GM12873 (cell line): ENCODE measurements around the gene TMEM151B.

Experiments
- TF ChIP-seq, protein P1 (sequence below): IDR thresholded peaks from 2 replicates; pipeline ENCODE4 v1.5.1; 2012; ENCODE audit warnings: low read depth, mild to moderate bottlenecking, moderate library complexity, low read length, control low read depth; ENCODE audit not compliant: insufficient read depth; ENCODE audit errors: missing control alignments

TMEM151B gene

DNA sequence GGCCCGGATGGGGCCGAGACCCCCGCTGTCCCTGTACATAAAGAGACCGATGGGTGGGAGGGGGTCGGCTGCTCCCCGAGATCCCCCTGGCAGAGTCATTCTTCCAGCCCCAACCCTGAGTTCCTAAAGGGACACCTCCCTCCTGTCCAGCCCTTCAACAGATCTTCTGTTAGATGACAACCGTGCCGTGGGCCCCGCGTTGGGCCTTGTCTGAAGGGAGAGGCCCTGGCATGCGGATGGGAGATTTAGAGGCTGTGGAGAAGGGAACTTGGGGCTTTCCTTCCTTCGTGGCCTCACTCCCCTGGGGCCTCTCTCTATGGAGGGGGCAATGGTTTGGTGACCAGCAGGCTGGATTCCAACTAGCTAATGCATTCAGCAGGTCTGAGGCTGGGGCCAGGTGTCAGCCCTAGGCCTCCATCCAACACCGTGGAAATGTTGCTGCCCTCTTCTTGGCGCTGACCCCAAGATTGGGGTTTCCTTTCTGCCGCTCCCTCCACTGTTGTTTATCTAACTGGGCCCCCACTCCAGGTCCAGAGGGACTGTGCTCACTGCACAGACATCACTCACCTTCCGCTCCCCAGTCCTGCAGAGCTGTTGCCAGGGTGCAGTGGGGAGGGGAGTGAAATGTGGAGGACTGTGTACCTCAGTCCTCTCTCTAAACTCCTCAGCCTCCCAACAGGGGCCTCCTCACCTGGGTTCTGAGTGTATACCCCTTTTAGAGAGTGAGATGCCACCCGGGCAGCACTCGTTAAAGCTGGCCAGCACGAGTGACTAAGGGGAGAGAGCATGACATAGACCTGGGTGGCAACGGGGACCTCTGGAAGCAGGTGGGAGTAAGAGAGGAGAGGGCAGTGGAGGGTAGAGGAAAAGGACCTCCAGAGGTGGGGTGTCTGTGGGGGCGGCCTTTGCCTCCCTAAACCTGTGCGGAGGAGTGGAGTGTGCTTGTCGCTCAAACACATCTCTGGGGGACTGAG, 6.7 kb downstream of the TMEM151B start:
- TF ChIP-seq, protein P1, sequence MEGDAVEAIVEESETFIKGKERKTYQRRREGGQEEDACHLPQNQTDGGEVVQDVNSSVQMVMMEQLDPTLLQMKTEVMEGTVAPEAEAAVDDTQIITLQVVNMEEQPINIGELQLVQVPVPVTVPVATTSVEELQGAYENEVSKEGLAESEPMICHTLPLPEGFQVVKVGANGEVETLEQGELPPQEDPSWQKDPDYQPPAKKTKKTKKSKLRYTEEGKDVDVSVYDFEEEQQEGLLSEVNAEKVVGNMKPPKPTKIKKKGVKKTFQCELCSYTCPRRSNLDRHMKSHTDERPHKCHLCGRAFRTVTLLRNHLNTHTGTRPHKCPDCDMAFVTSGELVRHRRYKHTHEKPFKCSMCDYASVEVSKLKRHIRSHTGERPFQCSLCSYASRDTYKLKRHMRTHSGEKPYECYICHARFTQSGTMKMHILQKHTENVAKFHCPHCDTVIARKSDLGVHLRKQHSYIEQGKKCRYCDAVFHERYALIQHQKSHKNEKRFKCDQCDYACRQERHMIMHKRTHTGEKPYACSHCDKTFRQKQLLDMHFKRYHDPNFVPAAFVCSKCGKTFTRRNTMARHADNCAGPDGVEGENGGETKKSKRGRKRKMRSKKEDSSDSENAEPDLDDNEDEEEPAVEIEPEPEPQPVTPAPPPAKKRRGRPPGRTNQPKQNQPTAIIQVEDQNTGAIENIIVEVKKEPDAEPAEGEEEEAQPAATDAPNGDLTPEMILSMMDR: no peak

DNA sequence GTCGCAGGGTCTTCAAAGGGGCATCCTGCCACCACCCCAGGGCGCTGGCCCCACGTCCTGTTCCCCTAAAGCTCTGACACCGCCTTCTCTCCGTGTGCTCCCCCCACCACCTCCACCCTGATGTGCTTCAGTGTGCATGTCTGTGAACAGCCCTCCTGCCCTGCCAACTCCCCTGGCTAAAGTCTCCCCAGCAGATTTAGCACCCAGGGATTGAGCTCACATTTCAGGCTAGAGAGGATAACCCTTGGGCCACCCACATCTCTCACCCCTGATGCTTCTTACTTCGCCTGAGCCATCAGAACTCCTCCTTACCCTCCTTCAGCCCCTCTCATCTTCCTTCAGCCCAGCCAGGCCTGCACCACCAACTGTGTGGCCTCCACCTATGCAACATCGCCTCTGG, 7.5 kb downstream of the TMEM151B start:
- TF ChIP-seq, protein P1: no peak

DNA sequence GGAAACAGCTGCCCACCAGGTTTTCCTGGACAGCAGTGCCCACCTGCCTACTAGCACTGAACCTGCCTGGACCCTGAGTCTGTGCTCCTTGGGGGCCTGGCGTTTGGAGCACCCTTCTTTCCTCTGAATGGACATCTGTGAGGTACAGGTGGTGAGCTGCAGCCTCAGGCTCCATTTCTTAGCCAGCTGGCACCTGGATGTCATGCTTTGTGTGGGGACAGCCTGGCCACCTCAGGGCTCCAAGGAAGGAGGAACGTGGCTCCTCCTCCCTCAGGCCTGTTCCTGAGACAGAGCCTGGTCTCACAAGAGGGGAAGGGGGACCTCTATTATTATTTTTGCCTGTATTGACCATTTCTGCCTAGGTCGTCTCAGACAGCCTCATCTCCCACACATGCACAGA, 8.1 kb downstream of the TMEM151B start:
- TF ChIP-seq, protein P1: no peak

DNA sequence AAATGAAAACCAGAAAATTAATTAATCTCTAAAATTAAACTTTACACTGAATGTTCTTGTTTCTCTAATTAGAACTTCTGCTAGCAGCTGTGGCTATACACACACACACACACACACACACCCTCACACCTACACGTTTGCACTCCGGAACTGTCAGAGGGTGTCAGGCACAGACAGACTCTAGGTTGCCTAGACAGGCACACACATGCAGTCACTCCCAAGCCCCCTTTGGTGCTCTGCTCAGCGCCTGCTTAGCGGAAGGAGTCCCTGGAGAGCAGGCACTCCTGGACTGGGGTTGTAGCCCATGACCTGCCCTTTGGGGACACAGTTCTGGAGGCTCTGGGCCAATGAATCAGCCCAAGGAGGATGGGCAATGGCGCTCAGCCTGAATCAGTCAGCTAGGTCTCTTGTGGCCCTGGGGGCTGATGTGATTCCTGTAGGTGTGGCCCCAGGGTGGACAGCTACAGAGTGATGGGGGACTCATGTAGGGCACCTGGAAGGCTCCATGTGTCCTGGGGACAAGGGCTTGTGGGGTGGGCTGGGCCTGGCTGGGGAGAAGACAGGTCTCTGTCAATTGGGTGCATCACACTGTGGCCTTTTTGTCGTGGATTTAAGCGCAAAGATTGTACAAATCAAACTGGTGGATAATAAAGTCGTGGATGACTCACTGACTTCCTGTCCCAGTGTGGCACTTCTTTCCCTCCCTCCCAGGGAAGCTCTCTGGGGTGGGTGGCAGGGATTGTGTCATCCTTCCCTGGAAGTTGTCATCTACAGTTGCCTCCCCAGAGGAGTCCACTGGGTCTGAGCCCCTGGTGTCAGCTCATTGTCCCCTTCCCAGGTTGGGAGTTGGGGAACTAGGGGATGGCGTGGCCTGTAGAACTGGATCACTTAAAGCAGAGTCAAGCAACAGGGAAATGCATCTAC, 8.8 kb downstream of the TMEM151B start:
- TF ChIP-seq, protein P1: no peak

DNA sequence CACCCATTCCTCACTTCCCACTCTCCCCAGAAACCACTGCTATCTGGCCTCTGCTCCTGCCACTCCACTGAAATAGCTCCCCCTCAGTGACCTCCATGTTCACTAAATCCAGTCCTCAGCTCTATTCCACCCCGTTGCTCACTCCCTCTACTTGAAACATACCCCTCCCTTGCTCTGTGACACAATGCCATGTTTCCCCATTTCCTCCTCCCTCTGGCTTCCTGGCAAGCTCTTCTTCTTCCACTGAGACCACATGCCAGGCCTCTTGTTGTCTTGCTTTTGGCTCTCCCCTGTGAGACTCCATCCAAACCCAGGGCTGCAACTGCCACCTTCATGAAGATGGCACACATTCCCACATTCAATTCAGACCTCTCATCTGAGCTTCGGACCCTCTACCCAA, 13.9 kb downstream of the TMEM151B start:
- TF ChIP-seq, protein P1: no peak

DNA sequence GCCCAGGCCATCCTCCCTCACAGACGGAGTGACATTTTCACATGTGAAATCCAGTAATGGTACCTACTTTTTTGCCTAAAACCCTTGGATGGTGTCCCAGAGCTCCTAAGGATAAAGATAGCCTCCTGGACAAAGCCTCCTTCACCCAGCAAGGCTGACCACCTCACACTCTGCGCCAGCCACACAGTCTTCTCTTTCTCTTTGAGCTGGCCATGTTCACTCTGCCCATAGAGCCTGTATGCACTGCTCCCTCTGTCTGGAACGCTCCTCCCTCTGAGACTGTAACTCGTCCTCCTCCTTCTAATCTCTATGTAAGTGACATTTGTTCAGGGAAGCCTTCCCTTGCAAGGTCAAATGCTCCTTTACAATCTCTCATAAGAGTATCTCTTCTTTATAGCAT, 14.6 kb downstream of the TMEM151B start:
- TF ChIP-seq, protein P1: no peak
